Glomerular endothelial cell (primary cell): ENCODE results near the gene SHANK1. TPM values are rescaled to one million over a fixed set of nuclear protein-coding genes. Genes with fewer than 3 reads are reported as not detected.
A peak's percentile ranks its signal among the peaks of the same experiment; 100 is the strongest.

Experiments used
- DNase-seq: peaks from one replicate; pipeline ENCODE4 v3.0.0-alpha.2; 2011; ENCODE audit warnings: low read depth, low spot score; ENCODE audit errors: extremely low read depth
- total RNA-seq: library from RNA; depleted of rRNA; stranded (reverse); fragments of >200 nt; gene quantifications from 2 replicates; pipeline ENCODE4 v1.2.3, GENCODE V29; 2015

The SHANK1 gene
- total RNA-seq, 1 donor from 2014 or later = 1.2 TPM

DNA sequence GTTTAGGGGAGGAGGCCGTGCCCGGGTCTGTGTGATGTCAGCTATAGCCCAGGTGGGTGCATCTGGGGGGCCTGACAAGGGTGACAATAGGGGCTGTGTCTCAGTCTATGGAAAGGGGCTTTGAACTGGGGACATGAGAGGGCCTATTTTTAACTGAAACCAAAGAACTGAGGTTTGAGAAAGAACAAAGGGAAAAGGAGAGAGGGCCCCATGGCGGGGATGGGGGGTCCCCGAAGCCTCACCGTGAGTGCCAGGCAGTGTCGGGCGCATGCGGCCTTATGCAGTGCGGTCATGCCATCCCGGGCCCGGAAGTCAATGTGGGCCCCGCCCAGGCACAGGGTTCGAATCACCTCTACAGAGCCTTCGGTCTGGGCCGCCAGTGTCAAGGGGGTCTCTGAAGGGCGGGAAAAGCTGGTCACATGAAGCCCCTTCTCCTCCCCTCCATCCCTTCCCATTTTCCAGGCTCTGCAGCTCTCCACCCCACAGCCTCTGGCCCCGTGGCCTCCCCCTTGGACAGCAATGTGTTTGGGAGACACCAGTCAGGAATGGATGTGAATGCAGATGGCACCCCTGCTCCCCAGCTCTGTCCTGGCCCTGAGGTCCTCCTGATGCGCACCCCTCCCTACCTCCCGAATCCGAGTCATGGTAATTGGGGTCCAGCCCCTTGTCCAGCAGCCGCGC lies 5.9 kb downstream of the SHANK1 start:
- no peak for DNase-seq

DNA sequence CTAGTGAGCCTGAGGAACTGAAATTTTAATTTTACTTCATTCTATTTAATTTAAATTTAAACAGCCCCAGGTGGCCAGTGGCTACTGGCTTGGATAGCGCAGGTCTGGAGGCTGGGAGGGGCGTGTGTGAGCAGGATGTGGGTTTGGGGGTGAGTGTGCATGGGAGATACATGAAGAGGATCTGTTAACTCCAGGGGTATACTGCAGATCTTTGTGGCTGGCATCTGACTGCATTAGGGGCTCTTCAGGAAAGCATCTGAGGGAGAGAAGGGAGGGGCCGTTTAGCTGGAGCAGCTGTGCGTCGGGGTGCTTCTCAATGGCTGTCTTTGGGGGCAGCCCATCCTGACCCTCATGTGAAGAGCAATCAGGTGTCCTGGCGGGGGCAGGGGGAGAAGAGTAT lies 6.8 kb downstream of the SHANK1 start:
- no peak for DNase-seq

DNA sequence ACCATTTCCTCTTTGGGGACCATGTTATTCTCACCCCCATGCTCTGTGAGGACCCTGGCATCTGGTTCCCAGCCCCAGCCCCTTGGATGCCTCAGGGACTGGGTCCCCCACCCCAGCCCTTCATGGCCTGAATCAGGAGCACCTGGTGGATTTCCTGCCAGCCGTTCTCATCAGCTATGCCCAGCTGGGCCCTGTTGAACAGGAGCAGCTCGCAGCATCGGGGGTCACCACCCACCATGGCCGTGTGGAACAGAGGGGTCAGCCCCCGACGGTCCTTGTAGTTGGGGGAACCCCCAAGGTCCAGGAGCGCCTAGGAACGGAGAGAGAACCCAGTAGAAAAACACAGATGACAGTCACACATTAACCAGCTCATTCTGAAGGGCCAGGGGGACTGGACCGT lies 7.8 kb downstream of the SHANK1 start:
- no peak for DNase-seq

- DNase-seq = no peak
Observed at GRCh38 chr19:50711196-50711595, 8.4 kb downstream of the SHANK1 start.

GRCh38 chr19:50710612-50711011 lies 9.0 kb downstream of the SHANK1 start:
- DNase-seq = no peak

GRCh38 chr19:50710094-50710493 lies 9.5 kb downstream of the SHANK1 start:
- DNase-seq = no peak

- DNase-seq = no peak
Observed at GRCh38 chr19:50708179-50708879, 11.3 kb downstream of the SHANK1 start.

DNA sequence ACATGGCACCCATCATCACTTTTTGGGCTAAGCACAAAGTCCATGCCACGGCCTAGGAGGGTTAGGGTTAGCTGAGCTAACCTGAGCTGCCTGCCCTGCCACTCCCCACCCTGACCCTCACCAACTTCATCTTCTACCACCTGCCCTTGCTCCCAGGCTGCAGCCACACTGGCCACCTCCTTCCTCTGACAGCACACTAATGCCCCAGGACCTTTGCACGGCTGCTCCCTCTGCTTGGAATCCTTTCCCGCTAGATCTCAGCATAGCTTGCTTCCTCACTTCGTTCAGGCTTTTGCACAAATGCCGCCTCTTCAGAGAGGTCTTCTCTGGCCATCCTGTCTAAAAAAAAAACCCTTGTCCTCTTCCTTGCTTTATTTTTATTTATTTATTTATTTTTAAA lies 13.2 kb downstream of the SHANK1 start:
- no peak for DNase-seq

GRCh38 chr19:50705422-50706019 lies 14.1 kb downstream of the SHANK1 start:
- DNase-seq = peak; percentile 36

- no peak for DNase-seq
Observed at GRCh38 chr19:50703915-50704796, 15.4 kb downstream of the SHANK1 start.

DNA sequence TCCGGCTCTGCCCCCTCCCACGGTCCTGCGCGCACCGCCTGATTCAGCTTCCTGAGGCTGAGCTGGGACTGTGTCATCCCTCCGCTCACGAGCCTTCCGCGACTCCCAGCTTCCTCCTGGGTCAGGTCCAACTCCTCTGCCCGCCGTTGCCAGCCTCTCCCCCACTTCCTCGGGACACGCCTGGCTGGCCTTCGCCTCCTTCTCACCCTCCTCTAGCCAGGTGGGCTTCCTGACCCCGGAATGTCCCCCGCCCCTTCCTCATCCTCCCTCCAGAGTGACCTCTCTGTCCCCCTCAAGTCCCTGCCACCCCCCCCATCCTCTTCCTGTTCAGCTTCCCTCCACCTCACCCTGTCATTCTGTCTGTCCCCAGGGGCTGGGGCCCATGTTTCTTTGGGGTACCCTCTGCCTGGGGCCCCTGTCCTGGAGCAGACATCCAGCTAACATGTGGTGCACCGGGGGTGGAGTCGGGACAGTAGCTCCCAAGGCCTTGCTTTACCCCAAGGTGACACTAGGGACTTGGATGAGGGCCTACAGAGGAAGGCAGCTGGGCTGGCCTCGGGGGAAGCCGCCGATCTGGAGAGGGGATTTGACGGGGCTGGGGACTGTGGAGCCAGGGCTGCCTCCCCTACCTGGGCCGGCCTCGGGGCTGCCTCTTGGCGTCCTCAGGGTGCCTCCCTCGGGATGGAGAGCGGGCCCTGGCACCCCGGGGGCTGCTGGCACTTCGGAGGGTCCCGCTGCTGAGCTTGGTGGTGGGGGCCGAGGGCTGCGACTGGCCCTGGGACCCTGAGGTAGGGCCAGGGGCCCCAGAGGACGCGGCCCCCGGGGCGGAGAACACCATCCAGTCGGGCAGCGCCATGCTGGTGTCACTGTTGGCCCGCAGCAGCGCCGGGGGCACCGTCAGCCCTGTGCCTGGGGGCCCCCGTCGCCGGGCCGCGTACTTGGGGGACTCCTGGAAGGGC lies 16.5 kb downstream of the SHANK1 start:
- no peak for DNase-seq

DNA sequence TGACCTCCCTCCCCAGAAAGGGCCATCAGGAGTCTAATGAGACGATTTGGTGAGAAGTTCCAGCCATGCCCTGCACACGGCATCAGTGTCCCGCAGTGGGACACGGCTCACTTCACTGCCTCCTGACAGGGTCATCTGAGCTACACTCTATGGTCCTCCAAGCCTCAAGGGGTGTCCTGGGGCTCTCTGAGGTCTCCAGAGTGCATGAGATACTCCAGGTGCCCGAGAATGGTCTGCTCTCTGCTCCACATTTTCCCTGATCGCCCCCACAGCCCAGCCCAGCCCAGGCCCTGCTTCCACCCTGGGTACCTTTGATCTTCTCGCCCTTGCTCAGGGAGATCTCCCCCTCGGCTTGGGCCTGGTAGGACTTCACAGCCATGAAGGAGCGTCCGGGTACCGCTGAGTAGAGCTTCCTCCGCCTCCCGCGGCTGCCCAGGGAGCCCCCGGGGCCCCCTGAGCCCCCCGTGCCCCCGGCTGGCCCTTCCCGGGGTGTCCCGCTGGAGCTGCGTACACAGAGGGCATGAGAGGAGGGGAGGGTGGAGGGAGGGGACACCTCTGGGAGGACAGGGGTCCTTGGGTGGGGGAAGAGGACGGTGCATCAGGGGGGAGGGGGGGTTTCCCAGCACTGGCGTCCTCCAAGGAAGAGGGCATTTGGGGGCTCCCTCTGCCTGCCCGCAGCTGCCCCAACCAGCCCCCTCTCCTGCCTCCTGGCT lies 17.3 kb downstream of the SHANK1 start:
- no peak for DNase-seq

DNA sequence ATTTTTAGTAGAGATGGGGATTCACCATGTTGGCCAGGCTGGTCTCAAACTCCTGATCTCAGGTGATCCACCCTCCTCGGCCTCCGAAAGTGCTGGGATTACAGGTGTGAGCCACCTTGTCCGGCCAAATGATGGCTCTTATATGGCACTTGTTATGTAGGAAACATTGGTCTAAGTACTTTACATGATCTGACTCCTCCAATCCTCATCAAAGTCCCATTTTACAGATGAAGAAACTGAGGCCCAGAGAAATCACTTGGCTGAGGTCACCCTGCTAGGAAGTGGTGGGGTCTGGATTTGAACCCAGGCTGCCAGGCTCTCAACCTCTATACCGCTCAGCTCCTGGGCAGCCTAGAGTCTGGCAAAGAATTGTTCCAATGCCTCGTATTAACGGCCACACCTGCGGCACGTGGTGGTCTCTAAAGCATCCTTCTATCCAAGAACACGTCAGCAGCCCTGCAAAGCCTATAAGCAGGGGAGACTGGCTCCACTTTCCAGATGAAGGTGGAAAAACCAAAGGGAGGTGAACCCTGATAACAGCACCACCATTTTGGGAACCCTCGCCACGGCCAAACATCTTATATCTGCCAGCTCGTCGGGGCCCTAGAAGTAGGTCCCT lies 18.1 kb downstream of the SHANK1 start:
- DNase-seq = no peak

GRCh38 chr19:50697414-50698124 lies 22.0 kb downstream of the SHANK1 start:
- DNase-seq = no peak

- no peak for DNase-seq
Observed at GRCh38 chr19:50696094-50696483, 23.5 kb downstream of the SHANK1 start.

- no peak for DNase-seq
Observed at GRCh38 chr19:50695251-50696093, 24.1 kb downstream of the SHANK1 start.

DNA sequence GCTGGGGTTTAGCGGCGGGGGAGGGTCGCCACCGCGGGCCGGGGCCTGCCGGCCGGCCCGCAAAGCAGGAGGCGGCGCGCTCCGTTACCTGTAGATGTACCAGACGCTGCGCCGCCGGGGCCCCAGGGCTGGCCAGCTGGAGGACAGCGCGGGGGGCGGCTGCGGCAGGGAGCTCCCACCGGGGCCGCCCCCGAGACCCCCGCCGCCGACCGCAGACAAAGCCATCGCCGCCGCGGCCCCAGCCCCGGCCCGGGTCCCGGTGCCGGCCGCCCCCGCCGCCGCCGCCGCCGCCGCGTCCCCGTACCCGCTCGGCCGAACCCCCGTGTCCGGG lies 24.8 kb downstream of the SHANK1 start:
- DNase-seq = no peak
